Spleen (tissue), 7 donors: ENCODE measurements around the gene UBE2V1.

ENCODE experiments used
- CTCF ChIP-seq, 11 experiments: fragments of 200-600 bp in 7 of 11; fragments of 450-650 bp in 4 of 11; sonication (generic) in 4 of 11; IDR thresholded peaks in 8 of 11; conservative IDR thresholded peaks in 3 of 11; 1 replicate in 7 of 11; 2 replicates in 4 of 11; pipeline versions ENCODE4 v1.4.0 to v1.8.0; 2016 to 2021; ENCODE audit warnings: antibody characterized with exemption in 11 of 11, inconsistent platforms in 4 of 11, mild to moderate bottlenecking in 1 of 11
- POLR2A ChIP-seq, 3 donors: fragments of 450-650 bp; IDR thresholded peaks; one replicate each; pipeline ENCODE4 v1.5.1; 2017; ENCODE audit warnings: antibody characterized with exemption in 3 of 3, mild to moderate bottlenecking in 1 of 3
- donor health status: DM: no; HTN: no; CAD: no; lungs with moderate emphysema.
- donor health status: DM: no; HTN: no; CAD: no.
- donor health status: DM: no; HTN: no; CAD: no.

DNA sequence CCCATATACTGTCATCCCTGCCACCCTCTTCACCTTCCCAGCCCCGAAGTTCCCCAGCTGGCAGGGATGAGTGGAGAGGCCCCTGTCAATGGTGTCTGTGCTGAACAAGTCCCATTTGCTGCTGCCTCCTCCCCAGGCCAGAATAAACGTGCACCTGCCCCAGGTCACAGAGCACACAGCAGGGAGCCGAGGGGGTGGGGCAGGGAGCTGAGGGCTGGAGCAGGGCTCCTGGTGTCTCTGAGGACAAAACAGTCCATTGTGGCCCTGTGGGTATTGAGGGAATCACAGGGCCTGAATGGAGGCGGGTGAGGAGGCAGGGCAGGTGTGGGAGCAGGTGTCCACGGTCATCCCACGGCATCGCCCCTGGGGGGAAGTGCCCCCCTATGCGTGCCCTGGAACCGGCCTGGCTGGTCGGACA is 74.4 kb downstream of the UBE2V1 start:
- TF ChIP-seq CTCF (IDR thresholded peaks at IDR 0.05 in 8 of 11, conservative IDR thresholded peaks at IDR 0.05 in 3 of 11) (no peak), POLR2A (IDR thresholded peaks at IDR 0.05) (no peak)
